Lower lobe of right lung (tissue), 2 donors: ENCODE data around the gene WDR4. TPM values are rescaled to one million over a fixed set of nuclear protein-coding genes. Genes with fewer than 3 reads are reported as not detected.

ENCODE experiments used
- ATAC-seq, 2 donors: fragments of 200-7000 bp; cut with Tn5 transposase; one replicate each; pipeline ENCODE4 v1.9.1; 2020 to 2022; ENCODE audit warnings: mild to moderate bottlenecking in 2 of 2, moderate library complexity in 2 of 2
- DNase-seq: peaks from one replicate; pipeline ENCODE4 v3.0.0-alpha.2; 2020
- H3K27ac ChIP-seq: fragments of 200-600 bp; one replicate; pipeline ENCODE4 v1.8.0; 2022
- H3K27me3 ChIP-seq: fragments of 200-600 bp; one replicate; pipeline ENCODE4 v1.8.0; 2022; ENCODE audit warnings: low read depth
- H3K36me3 ChIP-seq: fragments of 200-600 bp; one replicate; pipeline ENCODE4 v1.8.0; 2022; ENCODE audit warnings: mild to moderate bottlenecking
- H3K4me1 ChIP-seq: fragments of 200-600 bp; one replicate; pipeline ENCODE4 v1.8.0; 2022
- H3K4me3 ChIP-seq: fragments of 200-600 bp; one replicate; pipeline ENCODE4 v1.8.0; 2022; ENCODE audit warnings: mild to moderate bottlenecking
- H3K9me3 ChIP-seq: fragments of 200-600 bp; one replicate; pipeline ENCODE4 v1.8.0; 2022
- intact Hi-C: fragments of 100-400 bp; cut with DNase I; formaldehyde crosslinking; loops from one replicate; pipeline ENCODE4 v1.11.0; 2022
- total RNA-seq: library from RNA; stranded (reverse); fragmentation: NEBNext Ultra II Directional; extraction: Animal tissue kit (Norgen Biotek cat#: 25700); gene quantifications from one replicate; pipeline ENCODE4 v1.2.1, GENCODE V29; 2021
- TF ChIP-seq, protein P1 (sequence below): fragments of 200-600 bp; IDR thresholded peaks from one replicate; pipeline ENCODE4 v1.8.0; 2022; ENCODE audit warnings: antibody characterized with exemption, mild to moderate bottlenecking
- donor health status: DM: no; HTN: yes; CAD: no; lungs with severe emphysema.

Gene WDR4
- total RNA-seq, 1 donor from 2014 or later, result 17.1 TPM

DNA sequence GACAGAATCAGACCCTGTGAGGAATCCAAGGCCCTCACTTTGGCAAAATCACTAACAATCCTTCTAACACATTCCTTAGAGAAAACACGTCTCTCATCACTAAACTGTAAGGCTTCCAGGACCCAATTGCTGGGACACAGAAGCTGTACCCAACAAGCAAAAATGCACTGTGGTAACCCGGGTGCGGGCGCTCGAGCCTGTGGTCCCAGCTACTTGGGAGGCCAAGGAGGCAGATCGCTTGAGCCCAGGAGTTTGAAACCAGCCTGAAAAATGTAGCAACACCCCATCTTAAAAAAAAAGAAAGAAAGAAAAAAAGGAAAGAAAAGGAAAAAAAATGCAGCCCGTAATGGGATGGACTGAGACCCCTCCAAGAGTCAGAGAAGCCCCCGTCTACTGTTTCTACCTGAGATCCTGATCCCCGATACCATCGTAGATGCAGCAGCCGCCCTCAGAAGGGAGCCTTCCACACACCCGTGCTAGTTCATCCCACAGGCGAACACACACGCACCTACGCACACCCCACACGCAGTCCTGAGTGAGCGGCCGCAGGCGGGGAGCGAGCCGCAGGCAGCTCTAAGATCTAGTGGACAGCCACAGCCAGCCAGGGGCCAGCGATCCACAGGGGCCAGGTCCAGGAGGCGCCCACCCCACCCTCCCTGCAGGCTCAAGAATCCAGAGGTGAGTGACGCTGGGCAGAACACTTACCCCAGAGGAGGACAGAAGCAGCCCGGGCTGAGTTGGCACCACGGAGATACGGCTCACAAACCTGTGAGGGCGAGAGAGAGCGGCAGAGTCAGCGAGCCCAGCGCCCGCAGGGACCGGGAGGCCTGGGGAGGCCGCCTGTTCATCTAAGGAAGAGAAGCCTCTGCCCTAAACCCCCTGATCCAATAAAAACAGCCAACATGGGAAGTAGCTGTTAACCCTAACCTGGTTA lies 20.1 kb downstream of the WDR4 start:
- H3K27me3 ChIP-seq, result no peaks in the 10 kb centered on the region
- TF ChIP-seq, protein P1, sequence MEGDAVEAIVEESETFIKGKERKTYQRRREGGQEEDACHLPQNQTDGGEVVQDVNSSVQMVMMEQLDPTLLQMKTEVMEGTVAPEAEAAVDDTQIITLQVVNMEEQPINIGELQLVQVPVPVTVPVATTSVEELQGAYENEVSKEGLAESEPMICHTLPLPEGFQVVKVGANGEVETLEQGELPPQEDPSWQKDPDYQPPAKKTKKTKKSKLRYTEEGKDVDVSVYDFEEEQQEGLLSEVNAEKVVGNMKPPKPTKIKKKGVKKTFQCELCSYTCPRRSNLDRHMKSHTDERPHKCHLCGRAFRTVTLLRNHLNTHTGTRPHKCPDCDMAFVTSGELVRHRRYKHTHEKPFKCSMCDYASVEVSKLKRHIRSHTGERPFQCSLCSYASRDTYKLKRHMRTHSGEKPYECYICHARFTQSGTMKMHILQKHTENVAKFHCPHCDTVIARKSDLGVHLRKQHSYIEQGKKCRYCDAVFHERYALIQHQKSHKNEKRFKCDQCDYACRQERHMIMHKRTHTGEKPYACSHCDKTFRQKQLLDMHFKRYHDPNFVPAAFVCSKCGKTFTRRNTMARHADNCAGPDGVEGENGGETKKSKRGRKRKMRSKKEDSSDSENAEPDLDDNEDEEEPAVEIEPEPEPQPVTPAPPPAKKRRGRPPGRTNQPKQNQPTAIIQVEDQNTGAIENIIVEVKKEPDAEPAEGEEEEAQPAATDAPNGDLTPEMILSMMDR, result no peak
- ATAC-seq (no peak), DNase-seq (no peak)
- no peaks in the 10 kb centered on the region for H3K9me3 ChIP-seq
- H3K4me3 ChIP-seq, result no peak overlapping the region
- H3K36me3 ChIP-seq, result peaks cover 87% of the 10 kb centered on the region
- no peak overlapping the region for H3K27ac ChIP-seq
- intact Hi-C loops, result no loop called here
- peaks cover 25% of the 10 kb centered on the region for H3K4me1 ChIP-seq

DNA sequence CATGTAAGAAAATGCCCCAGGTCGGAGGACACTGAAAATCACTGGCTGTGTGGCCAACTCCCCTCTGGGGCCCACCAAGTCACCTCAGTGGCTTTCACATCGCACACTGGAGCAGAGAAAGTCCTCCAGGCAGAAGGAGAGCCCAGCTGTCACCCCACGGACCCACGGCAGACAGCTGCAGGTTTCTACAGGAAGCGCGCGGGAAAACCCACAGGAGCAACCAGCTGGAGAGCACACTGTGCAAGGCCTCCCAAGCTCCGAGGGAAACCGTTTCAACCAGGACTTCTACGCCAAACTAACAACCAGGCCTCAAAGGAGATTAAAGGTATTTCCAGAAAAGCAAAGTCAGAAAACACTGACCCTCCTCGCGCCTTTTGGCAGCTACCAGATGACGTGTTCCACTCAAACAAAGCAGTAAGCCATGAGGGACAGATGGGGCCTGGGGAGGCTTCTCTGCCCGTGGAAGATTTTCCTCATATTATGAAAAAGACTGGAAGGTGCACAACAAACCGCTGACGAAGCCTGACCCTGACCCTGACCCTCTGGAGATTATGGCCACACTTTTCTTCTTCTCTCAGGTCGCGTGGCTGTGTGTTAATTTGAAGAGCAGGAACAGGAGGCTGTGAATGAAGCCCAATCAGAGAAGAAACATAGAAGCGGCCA lies 21.0 kb downstream of the WDR4 start:
- intact Hi-C loops, result no loop called here
- Histone ChIP-seq H3K4me1 (peaks cover 25% of the 10 kb centered on the region), H3K27me3 (no peaks in the 10 kb centered on the region), H3K9me3 (no peaks in the 10 kb centered on the region), H3K27ac (no peak overlapping the region), H3K4me3 (no peak overlapping the region), H3K36me3 (peaks cover 94% of the 10 kb centered on the region)
- DNase-seq (no peak), ATAC-seq (no peak)
- TF ChIP-seq, protein P1, result no peak

DNA sequence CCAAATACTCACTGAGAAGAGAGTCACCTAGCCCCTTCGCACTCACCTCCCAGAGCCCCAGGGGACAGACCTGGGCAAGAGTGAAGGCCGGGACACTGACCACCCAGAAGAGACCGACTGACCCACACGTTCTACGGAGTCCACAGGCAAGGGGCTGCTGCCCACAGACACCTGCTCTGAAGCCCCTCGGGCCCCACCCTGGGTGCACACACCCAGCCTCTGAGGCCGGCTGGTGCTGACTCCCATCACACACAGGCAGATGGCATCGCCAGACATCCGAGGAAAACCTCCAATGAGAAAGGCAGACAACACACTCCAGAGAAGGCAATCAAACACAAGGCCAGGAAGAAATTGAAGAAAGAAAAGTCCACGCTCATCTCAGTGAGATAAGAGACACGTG lies 22.1 kb downstream of the WDR4 start:
- TF ChIP-seq, protein P1, result no peak
- H3K9me3 ChIP-seq, result no peaks in the 10 kb centered on the region
- H3K27me3 ChIP-seq, result no peaks in the 10 kb centered on the region
- no peak overlapping the region for H3K27ac ChIP-seq
- intact Hi-C loops, result no loop called here
- H3K4me3 ChIP-seq, result no peak overlapping the region
- H3K4me1 ChIP-seq, result peaks cover 20% of the 10 kb centered on the region
- ATAC-seq (no peak), DNase-seq (no peak)
- peaks cover 96% of the 10 kb centered on the region for H3K36me3 ChIP-seq

DNA sequence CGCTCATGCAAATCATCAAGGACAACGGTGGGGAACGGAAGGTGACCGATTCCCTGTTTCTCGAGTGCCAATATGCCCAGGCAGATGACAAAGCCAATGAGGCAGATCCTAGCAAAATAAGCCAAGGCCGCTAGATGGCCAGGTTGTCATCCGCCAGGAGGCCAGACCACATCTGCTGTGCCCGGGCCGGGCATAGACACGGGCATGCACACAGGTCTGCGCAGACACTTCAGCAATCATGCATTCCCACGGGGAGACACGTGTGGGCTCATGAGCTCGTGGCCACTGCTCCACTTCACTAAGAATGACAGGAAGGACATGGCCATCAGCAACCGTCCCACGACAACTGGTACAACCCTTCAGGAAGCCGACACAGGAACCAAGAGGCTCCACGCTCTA lies 23.4 kb downstream of the WDR4 start:
- Histone ChIP-seq H3K9me3 (no peaks in the 10 kb centered on the region), H3K4me3 (no peak overlapping the region), H3K4me1 (peaks cover 18% of the 10 kb centered on the region), H3K27me3 (no peaks in the 10 kb centered on the region), H3K36me3 (peaks cover 98% of the 10 kb centered on the region), H3K27ac (peak overlapping the region; percentile 64)
- intact Hi-C loops, result no loop called here
- DNase-seq (no peak), ATAC-seq (no peak)
- TF ChIP-seq, protein P1, result no peak

DNA sequence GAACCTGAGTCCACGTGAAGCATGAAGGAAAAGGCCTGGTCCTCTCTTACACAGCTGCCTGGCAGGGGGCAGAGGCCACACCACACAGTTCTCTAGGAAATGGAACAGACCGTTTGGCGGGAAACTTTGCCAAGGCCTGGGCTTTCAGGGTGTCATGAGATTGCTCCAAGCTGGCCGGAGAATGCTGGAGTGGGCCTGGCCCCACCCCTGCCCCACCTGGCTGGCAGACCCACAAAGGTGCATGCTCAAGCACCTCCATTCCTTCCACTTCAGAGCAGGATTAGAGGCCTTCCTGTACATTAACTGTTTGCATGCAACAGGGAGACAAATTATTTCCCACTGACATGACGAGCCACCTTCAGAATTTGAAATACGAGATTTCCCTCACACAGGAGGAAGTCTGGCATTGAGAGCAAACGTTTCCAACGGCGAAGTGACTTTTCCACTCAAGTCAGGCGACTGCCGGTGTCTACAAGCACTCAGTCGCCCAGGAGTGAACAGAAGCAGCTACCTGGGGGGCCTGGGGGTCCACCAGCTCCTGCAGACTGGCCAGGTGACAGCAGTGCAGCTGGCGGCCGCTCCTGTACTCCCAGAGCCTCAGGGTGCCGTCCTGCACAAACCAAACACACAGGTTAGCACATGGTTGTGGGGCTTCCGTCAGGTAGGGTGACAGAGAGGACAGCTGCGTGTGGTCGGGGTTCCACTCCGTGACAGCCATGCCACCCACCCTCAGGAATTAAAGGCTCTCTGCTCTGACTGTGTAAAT lies 24.0 kb downstream of the WDR4 start:
- Histone ChIP-seq H3K27ac (peak overlapping the region; percentile 64), H3K27me3 (no peaks in the 10 kb centered on the region), H3K36me3 (peaks cover 99% of the 10 kb centered on the region), H3K9me3 (no peaks in the 10 kb centered on the region), H3K4me1 (peaks cover 18% of the 10 kb centered on the region), H3K4me3 (no peak overlapping the region)
- TF ChIP-seq, protein P1, result no peak
- peak; percentile 82 for DNase-seq
- intact Hi-C loops, result no loop called here
- peak; percentile 84 to 88 for ATAC-seq
